Spinal cord (tissue), 10 donors: Measurements from ENCODE around the gene FHOD3. TPM values are rescaled to one million over a fixed set of nuclear protein-coding genes. Genes with fewer than 3 reads are reported as not detected.

Experiments used
- DNase-seq, 6 donors: peaks; one replicate each; pipeline versions ENCODE4 v3.0.0 to v3.0.0-alpha.2; 2013 to 2015; ENCODE audit warnings: low spot score in 6 of 6, low read depth in 4 of 6
- H3K27ac ChIP-seq: one replicate; pipeline ENCODE4 v1.5.1; 2013; ENCODE audit warnings: low read depth, low read length, control low read depth
- H3K27me3 ChIP-seq: one replicate; pipeline ENCODE4 v1.6.1; 2013; ENCODE audit warnings: low read length; ENCODE audit not compliant: control insufficient read depth, insufficient read depth
- H3K36me3 ChIP-seq: one replicate; pipeline ENCODE4 v1.6.1; 2013; ENCODE audit warnings: low read length; ENCODE audit not compliant: control insufficient read depth, insufficient read depth
- H3K4me1 ChIP-seq: one replicate; pipeline ENCODE4 v1.6.1; 2013; ENCODE audit warnings: low read length; ENCODE audit not compliant: control insufficient read depth, insufficient read depth
- H3K4me3 ChIP-seq: one replicate; pipeline ENCODE4 v1.5.1; 2013; ENCODE audit warnings: low read depth, low read length, control low read depth
- H3K9me3 ChIP-seq: one replicate; pipeline ENCODE4 v1.6.1; 2013; ENCODE audit warnings: low read length; ENCODE audit not compliant: control insufficient read depth, insufficient read depth
- WGBS: methylation state at CpG from one replicate; pipeline ENCODE4 v1.1.5; 2013; ENCODE audit warnings: missing lambda C conversion rate; ENCODE audit not compliant: insufficient coverage; 5-methylcytosine and 5-hydroxymethylcytosine counted together
- polyA plus RNA-seq, 2 donors: library from polyadenylated mRNA; unstranded; fragments of 120-200 nt; gene quantifications; one replicate each; pipeline ENCODE4 v1.2.1, GENCODE V29; 2013; ENCODE audit not compliant: insufficient read length in 2 of 2
- total RNA-seq, 2 donors: library from RNA; depleted of rRNA in 1 of 2; stranded (reverse); fragments of 120-200 nt in 1 of 2; fragments of >200 nt in 1 of 2; gene quantifications; one replicate each; pipeline versions ENCODE4 v1.2.3 to v1.2.4, GENCODE V29; 2013 to 2014
- donor health status: healthy.

Gene FHOD3
- total and polyA plus RNA-seq, 4 donors = 30.0 to 53.4 (median 52.1) TPM

GRCh38 chr18:36314754-36315153, 17.2 kb downstream of the FHOD3 start:
- WGBS = 57% methylated on average over 4 of the region's 4 CpGs
- no peak overlapping the region for H3K27ac ChIP-seq

GRCh38 chr18:36315736-36316135, 18.2 kb downstream of the FHOD3 start:
- Histone ChIP-seq H3K36me3 (peaks cover 3% of the 10 kb centered on the region), H3K27me3 (no peaks in the 10 kb centered on the region), H3K9me3 (peaks cover 3% of the 10 kb centered on the region), H3K27ac (no peak overlapping the region), H3K4me3 (no peak overlapping the region), H3K4me1 (no peaks in the 10 kb centered on the region)
- WGBS = 89% methylated on average over 7 of the region's 10 CpGs
- no peak for DNase-seq

More at GRCh38 chr18:36314754-36315153, 17.2 kb downstream of the FHOD3 start:
- Histone ChIP-seq H3K36me3 (peaks cover 3% of the 10 kb centered on the region), H3K9me3 (peaks cover 3% of the 10 kb centered on the region), H3K27me3 (no peaks in the 10 kb centered on the region), H3K4me1 (no peaks in the 10 kb centered on the region), H3K4me3 (no peak overlapping the region)
- no peak for DNase-seq

GRCh38 chr18:36316246-36316645, 18.7 kb downstream of the FHOD3 start:
- WGBS = no CpG with 5 or more reads among the region's 2 CpGs
- H3K4me1 ChIP-seq = no peaks in the 10 kb centered on the region
- peaks cover 3% of the 10 kb centered on the region for H3K9me3 ChIP-seq
- no peaks in the 10 kb centered on the region for H3K27me3 ChIP-seq
- no peak overlapping the region for H3K27ac ChIP-seq
- peaks cover 3% of the 10 kb centered on the region for H3K36me3 ChIP-seq
- DNase-seq = no peak
- no peak overlapping the region for H3K4me3 ChIP-seq

GRCh38 chr18:36321658-36322407, 24.3 kb downstream of the FHOD3 start:
- no peaks in the 10 kb centered on the region for H3K27me3 ChIP-seq
- no peaks in the 10 kb centered on the region for H3K36me3 ChIP-seq
- no peaks in the 10 kb centered on the region for H3K4me1 ChIP-seq
- no peak overlapping the region for H3K27ac ChIP-seq
- no peak overlapping the region for H3K4me3 ChIP-seq
- 91% methylated on average over 7 of the region's 10 CpGs for WGBS
- peaks cover 3% of the 10 kb centered on the region for H3K9me3 ChIP-seq
- no peak for DNase-seq

GRCh38 chr18:36322408-36322728, 24.9 kb downstream of the FHOD3 start:
- H3K4me3 ChIP-seq = no peak overlapping the region
- peaks cover 3% of the 10 kb centered on the region for H3K9me3 ChIP-seq
- no peak for DNase-seq

GRCh38 chr18:36322734-36323133, 25.2 kb downstream of the FHOD3 start:
- no peak overlapping the region for H3K27ac ChIP-seq
- peaks cover 3% of the 10 kb centered on the region for H3K9me3 ChIP-seq
- 96% methylated on average over 4 of the region's 4 CpGs for WGBS
- no peaks in the 10 kb centered on the region for H3K27me3 ChIP-seq
- H3K4me3 ChIP-seq = no peak overlapping the region
- no peak for DNase-seq
- no peaks in the 10 kb centered on the region for H3K36me3 ChIP-seq
- H3K4me1 ChIP-seq = no peaks in the 10 kb centered on the region

More at GRCh38 chr18:36322408-36322728, 24.9 kb downstream of the FHOD3 start:
- Histone ChIP-seq H3K27ac (no peak overlapping the region), H3K4me1 (no peaks in the 10 kb centered on the region), H3K27me3 (no peaks in the 10 kb centered on the region), H3K36me3 (no peaks in the 10 kb centered on the region)
- whole genome bisulfite sequencing = 100% methylated on average over 1 of the region's 1 CpG

GRCh38 chr18:36323421-36323820, 25.9 kb downstream of the FHOD3 start:
- DNase-seq = no peak
- no CpG with 5 or more reads among the region's 1 CpG for WGBS
- H3K4me1 ChIP-seq = no peaks in the 10 kb centered on the region
- peaks cover 3% of the 10 kb centered on the region for H3K9me3 ChIP-seq
- H3K27ac ChIP-seq = no peak overlapping the region
- no peaks in the 10 kb centered on the region for H3K27me3 ChIP-seq
- no peaks in the 10 kb centered on the region for H3K36me3 ChIP-seq
- H3K4me3 ChIP-seq = no peak overlapping the region

- no CpG with 5 or more reads among the region's 1 CpG for WGBS
- Histone ChIP-seq H3K36me3 (no peaks in the 10 kb centered on the region), H3K4me3 (no peak overlapping the region), H3K27ac (no peak overlapping the region), H3K27me3 (no peaks in the 10 kb centered on the region), H3K4me1 (peaks cover 6% of the 10 kb centered on the region), H3K9me3 (no peaks in the 10 kb centered on the region)
- DNase-seq = no peak
Measured at GRCh38 chr18:36325846-36326245, 28.3 kb downstream of the FHOD3 start.

- H3K4me3 ChIP-seq = no peak overlapping the region
- no peaks in the 10 kb centered on the region for H3K27me3 ChIP-seq
- H3K27ac ChIP-seq = no peak overlapping the region
- H3K4me1 ChIP-seq = peaks cover 9% of the 10 kb centered on the region
- DNase-seq = no peak
- H3K36me3 ChIP-seq = no peaks in the 10 kb centered on the region
- WGBS = 94% methylated on average over 6 of the region's 6 CpGs
- H3K9me3 ChIP-seq = no peaks in the 10 kb centered on the region
Measured at GRCh38 chr18:36326771-36327170, 29.3 kb downstream of the FHOD3 start.
